ENCODE measurements around the gene EFCAB5. TPM values are rescaled to one million over a fixed set of nuclear protein-coding genes. Genes with fewer than 3 reads are reported as not detected.

The EFCAB5 gene
- total RNA-seq, 1 donor from 2014 or later, result not detected

DNA sequence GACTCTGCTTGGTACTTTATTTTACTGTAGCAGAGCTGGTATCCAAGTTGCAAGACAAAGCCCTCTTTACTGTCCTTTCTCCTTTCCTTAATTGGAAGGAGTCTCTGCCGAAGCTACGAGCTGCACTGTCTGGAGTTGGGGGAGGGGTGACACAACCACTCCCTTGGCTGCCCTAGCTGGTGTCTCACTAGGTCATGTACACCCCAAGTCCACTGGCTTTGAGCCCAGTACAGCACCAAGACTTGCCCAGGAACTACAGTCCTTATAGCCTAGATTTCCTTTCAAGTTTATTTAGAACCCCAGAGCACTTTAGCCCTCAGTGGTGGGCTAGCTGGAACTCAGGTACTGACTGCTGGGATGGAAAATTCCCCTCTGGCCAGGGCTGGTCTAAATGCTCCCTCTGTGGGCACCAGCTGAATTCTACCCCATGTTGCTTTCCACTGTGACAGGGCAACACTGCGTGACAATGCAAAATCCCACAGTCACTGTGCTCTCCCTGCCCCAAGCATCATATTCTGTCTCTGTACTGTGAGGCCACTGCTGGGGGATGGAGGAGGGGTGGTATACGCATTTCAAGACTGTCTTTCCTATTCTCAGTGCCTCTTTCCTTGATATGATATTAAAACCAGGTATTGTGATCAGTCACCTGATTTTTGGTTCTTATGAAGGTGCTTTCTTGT, 18.4 kb downstream of the EFCAB5 start:
- H3K4me3 ChIP-seq, result no peak overlapping the region
- H3K27me3 ChIP-seq (ENCODE audit: low read depth), result no peaks in the 10 kb centered on the region
- H3K36me3 ChIP-seq, result no peaks in the 10 kb centered on the region
- DNase-seq, result no peak
- intact Hi-C loops (cut with micrococcal nuclease), result no loop called here
- no peak overlapping the region for H3K27ac ChIP-seq (replicated peaks)
- H3K9me3 ChIP-seq (replicated peaks), result peaks cover 24% of the 10 kb centered on the region
- no peaks in the 10 kb centered on the region for H3K4me1 ChIP-seq
- TF ChIP-seq CTCF (IDR thresholded peaks at IDR 0.05; ENCODE audit: borderline replicate concordance), result no peak

DNA sequence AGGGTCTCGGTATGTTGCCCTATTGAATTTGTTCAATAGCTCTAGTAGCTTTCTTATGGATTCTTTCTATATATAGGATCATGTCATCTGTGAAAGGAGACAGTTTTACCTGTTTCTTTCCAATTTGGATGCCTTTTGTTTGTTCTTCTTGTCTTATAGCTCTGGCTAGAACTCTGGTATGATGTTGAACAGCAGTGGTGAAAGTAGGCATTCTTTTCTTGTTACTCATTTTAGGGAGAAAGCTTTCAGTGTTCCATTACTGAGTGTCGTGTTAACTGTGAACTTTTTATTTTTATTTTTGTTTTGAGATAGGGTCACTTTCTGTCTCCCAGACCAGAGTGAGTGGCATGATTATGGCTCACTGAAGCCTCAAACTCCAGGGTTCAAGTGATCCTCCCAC, 21.2 kb downstream of the EFCAB5 start:
- H3K27ac ChIP-seq (replicated peaks), result no peak overlapping the region
- no peaks in the 10 kb centered on the region for H3K4me1 ChIP-seq
- H3K4me3 ChIP-seq, result no peak overlapping the region
- DNase-seq, result no peak
- no peaks in the 10 kb centered on the region for H3K36me3 ChIP-seq
- peaks cover 26% of the 10 kb centered on the region for H3K9me3 ChIP-seq (replicated peaks)
- TF ChIP-seq CTCF (IDR thresholded peaks at IDR 0.05; ENCODE audit: borderline replicate concordance), result no peak
- H3K27me3 ChIP-seq (ENCODE audit: low read depth), result no peaks in the 10 kb centered on the region
- intact Hi-C loops (cut with micrococcal nuclease), result no loop called here

- intact Hi-C loops (cut with micrococcal nuclease), result no loop called here
- no peak for DNase-seq
- no peak overlapping the region for H3K4me3 ChIP-seq
- H3K36me3 ChIP-seq, result no peaks in the 10 kb centered on the region
- TF ChIP-seq CTCF (IDR thresholded peaks at IDR 0.05; ENCODE audit: borderline replicate concordance), result no peak
- H3K9me3 ChIP-seq (replicated peaks), result peaks cover 14% of the 10 kb centered on the region
- no peaks in the 10 kb centered on the region for H3K27me3 ChIP-seq (ENCODE audit: low read depth)
- H3K27ac ChIP-seq (replicated peaks), result no peak overlapping the region
- H3K4me1 ChIP-seq, result no peaks in the 10 kb centered on the region
Measured at GRCh38 chr17:29968271-29968670, 26.8 kb downstream of the EFCAB5 start.

GRCh38 chr17:29972277-29972676, 30.8 kb downstream of the EFCAB5 start:
- no peaks in the 10 kb centered on the region for H3K27me3 ChIP-seq (ENCODE audit: low read depth)
- no peak for TF ChIP-seq CTCF (IDR thresholded peaks at IDR 0.05; ENCODE audit: borderline replicate concordance)
- H3K4me1 ChIP-seq, result no peaks in the 10 kb centered on the region
- no peaks in the 10 kb centered on the region for H3K9me3 ChIP-seq (replicated peaks)
- intact Hi-C loops (cut with micrococcal nuclease), result no loop called here
- H3K36me3 ChIP-seq, result no peaks in the 10 kb centered on the region
- DNase-seq, result no peak
- H3K4me3 ChIP-seq, result no peak overlapping the region
- no peak overlapping the region for H3K27ac ChIP-seq (replicated peaks)

- Histone ChIP-seq H3K27me3 (ENCODE audit: low read depth) (no peaks in the 10 kb centered on the region), H3K27ac (replicated peaks) (no peak overlapping the region), H3K4me3 (no peak overlapping the region), H3K4me1 (no peaks in the 10 kb centered on the region), H3K9me3 (replicated peaks) (no peaks in the 10 kb centered on the region), H3K36me3 (no peaks in the 10 kb centered on the region)
- intact Hi-C loops (cut with micrococcal nuclease), result no loop called here
- TF ChIP-seq CTCF (IDR thresholded peaks at IDR 0.05; ENCODE audit: borderline replicate concordance), result no peak
- DNase-seq, result no peak
Measured at GRCh38 chr17:29973005-29973404, 31.6 kb downstream of the EFCAB5 start.

Data from left ventricle myocardium inferior (tissue), 1 donor.